Measurements from ENCODE around the gene PALB2.
"Not testable (repeated sequence)": the region's sequence is repeated elsewhere in the genome, so short reads cannot be mapped to it uniquely, and the experiment has no call there.

Gene PALB2

GRCh38 chr16:23642246-23642774 is 1.2 kb upstream of the PALB2 start:
- no peak for DNase-seq

GRCh38 chr16:23640615-23640930 is 537 bp downstream of the PALB2 start:
- DNase-seq: no peak

GRCh38 chr16:23635958-23636357 is 5.2 kb downstream of the PALB2 start:
- no peak for DNase-seq

GRCh38 chr16:23634461-23635036 is 6.6 kb downstream of the PALB2 start:
- DNase-seq: no peak

GRCh38 chr16:23631874-23632273 is 9.2 kb downstream of the PALB2 start:
- DNase-seq: not testable (repeated sequence)

GRCh38 chr16:23629516-23629915 is 11.6 kb downstream of the PALB2 start:
- DNase-seq: no peak

GRCh38 chr16:23624092-23624491 is 17.0 kb downstream of the PALB2 start:
- DNase-seq: no peak

- DNase-seq: no peak
These were observed 25.3 kb downstream of the PALB2 start for GRCh38 chr16:23615805-23616204.

GRCh38 chr16:23611936-23612335 is 29.2 kb downstream of the PALB2 start:
- DNase-seq: no peak

- DNase-seq: not testable (repeated sequence)
These were observed 30.2 kb downstream of the PALB2 start for GRCh38 chr16:23610905-23611304.

- DNase-seq: no peak
These were observed 31.2 kb downstream of the PALB2 start for GRCh38 chr16:23609929-23610328.

GRCh38 chr16:23608194-23608593 is 32.9 kb downstream of the PALB2 start:
- no peak for DNase-seq

GRCh38 chr16:23607726-23608125 is 33.4 kb downstream of the PALB2 start:
- no peak for DNase-seq

- DNase-seq: peak; percentile 5
These were observed 43.9 kb downstream of the PALB2 start for GRCh38 chr16:23597003-23597756.

- peak; percentile 79 for DNase-seq
These were observed 45.0 kb downstream of the PALB2 start, which contains the start of gene NDUFAB1 for GRCh38 chr16:23595951-23596720. Gene NDUFAB1, minus strand, starts transcription at chr16:23596316. Its CDS starts 26 bp downstream, at chr16:23596290.

GRCh38 chr16:23595246-23595950 is 45.7 kb downstream of the PALB2 start:
- DNase-seq: no peak

- no peak for DNase-seq
These were observed 46.9 kb downstream of the PALB2 start for GRCh38 chr16:23594186-23594585.

GRCh38 chr16:23590181-23590580 is 50.9 kb downstream of the PALB2 start:
- no peak for DNase-seq

- no peak for DNase-seq
These were observed 53.4 kb downstream of the PALB2 start for GRCh38 chr16:23587726-23588125.

- DNase-seq: no peak
These were observed 56.7 kb downstream of the PALB2 start for GRCh38 chr16:23584186-23585076.

- DNase-seq: not testable (repeated sequence)
These were observed 57.8 kb downstream of the PALB2 start for GRCh38 chr16:23583271-23583670.

- DNase-seq: no peak
These were observed 59.3 kb downstream of the PALB2 start for GRCh38 chr16:23581764-23582163.

Data from NCI-H2171 treated with DMSO at 0.1 percent for 48 hours (cell line).